K562 (cell line): ENCODE data around the gene SCFD2. TPM values are rescaled to one million over a fixed set of nuclear protein-coding genes. Genes with fewer than 3 reads are reported as not detected.

Experiments used
- ATF1 ChIP-seq, 2 experiments: fragments of 450-650 bp in 1 of 2; IDR thresholded peaks; 2 replicates each; pipeline ENCODE4 v1.6.1; 2016; ENCODE audit warnings: missing compliant biosample characterization in 1 of 2, missing genetic modification characterization in 1 of 2
- ERF ChIP-seq: fragments of 450-650 bp; formaldehyde crosslinking; IDR thresholded peaks from 2 replicates; pipeline ENCODE4 v1.4.0; 2020; ENCODE audit warnings: mild to moderate bottlenecking, mixed read lengths
- LARP7 ChIP-seq: fragments of 450-650 bp; IDR thresholded peaks from 2 replicates; pipeline ENCODE4 v1.6.1; 2016
- LEF1 ChIP-seq: fragments of 450-650 bp; IDR thresholded peaks from 2 replicates; pipeline ENCODE4 v1.6.1; 2016; ENCODE audit warnings: mild to moderate bottlenecking
- NR2F6 ChIP-seq: fragments of 450-650 bp; formaldehyde crosslinking; IDR thresholded peaks from 2 replicates; pipeline ENCODE4 v1.4.0; 2020; ENCODE audit warnings: mild to moderate bottlenecking
- THRB ChIP-seq: fragments of 450-650 bp; formaldehyde crosslinking; conservative IDR thresholded peaks from 2 replicates; pipeline ENCODE4 v1.4.0; 2022; ENCODE audit warnings: mild to moderate bottlenecking, missing genetic modification characterization
- U2AF1 ChIP-seq: fragments of 200-400 bp; formaldehyde crosslinking; optimal IDR thresholded peaks from 2 replicates; pipeline ENCODE3; 2017; ENCODE audit warnings: mild to moderate bottlenecking, low read depth, low read length, moderate library complexity
- YY1 ChIP-seq, 3 experiments: IDR thresholded peaks; 2 replicates each; pipeline ENCODE4 v1.6.1; 2011; ENCODE audit warnings: low read length in 2 of 3, mild to moderate bottlenecking in 2 of 3, moderate library complexity in 2 of 3, borderline replicate concordance in 1 of 3, control low read depth in 1 of 3, low read depth in 1 of 3; ENCODE audit not compliant: insufficient read depth in 3 of 3, insufficient replicate concordance in 2 of 3, control insufficient read depth in 1 of 3, insufficient read length in 1 of 3; ENCODE audit errors: extremely low read depth in 1 of 3
- polyA plus RNA-seq, 8 experiments: library from polyadenylated mRNA; depleted of rRNA in 4 of 8; stranded (reverse) in 5 of 8; unstranded in 3 of 8; fragments of >200 nt; fragmentation: Nextera tagmentation in 2 of 8; fragmentation: Illumina TruSeq in 1 of 8; extraction: Ambion mirVana in 2 of 8; extraction: Trizol in 1 of 8; gene quantifications; 2 replicates each; pipeline versions ENCODE4 v1.2.1 to v1.2.3, GENCODE V29; 2011 to 2014; ENCODE audit warnings: inconsistent platforms in 1 of 8, missing spikeins in 1 of 8
- total RNA-seq, 7 experiments: library from RNA; depleted of rRNA in 6 of 7; stranded (reverse); fragments of >200 nt in 6 of 7; fragmentation: Illumina TruSeq in 2 of 7; extraction: Trizol in 2 of 7; gene quantifications; 2 replicates each; pipeline versions ENCODE4 v1.2.1 to v1.2.3, GENCODE V29; 2011 to 2021; ENCODE audit warnings: low replicate concordance in 1 of 7
- TF ChIP-seq, protein P1 (sequence below): sonication (generic); formaldehyde crosslinking; IDR thresholded peaks from 2 replicates; pipeline ENCODE4 v1.8.1; 2023; ENCODE audit warnings: mild to moderate bottlenecking, missing genetic modification reagents

The SCFD2 gene
- total and polyA plus RNA-seq, 9 of the 15 experiments (the other 6 are each of a cell fraction or from before 2014, with no cell fraction given): 5.7 to 30.3 (median 22.8) TPM

GRCh38 chr4:52952540-52952939, 413.3 kb downstream of the SCFD2 start (continued):
- TF ChIP-seq YY1 (IDR thresholded peaks at IDR 0.05; ENCODE audit: borderline replicate concordance in 1 of 3, control insufficient read depth in 1 of 3, extremely low read depth in 1 of 3, insufficient read depth in 3 of 3, insufficient read length in 1 of 3, insufficient replicate concordance in 2 of 3, low read depth in 1 of 3, low read length in 2 of 3) (no peak), THRB (CRISPR knock-in tag) (no peak), LARP7 (no peak), U2AF1 (no peak), LEF1 (no peak), ERF (CRISPR knock-in tag) (no peak), NR2F6 (CRISPR knock-in tag) (no peak), ATF1 (CRISPR knock-in tag; IDR thresholded peaks at IDR 0.05) (no peak), ATF1 (tag; IDR thresholded peaks at IDR 0.05) (no peak)
- TF ChIP-seq, protein P1, sequence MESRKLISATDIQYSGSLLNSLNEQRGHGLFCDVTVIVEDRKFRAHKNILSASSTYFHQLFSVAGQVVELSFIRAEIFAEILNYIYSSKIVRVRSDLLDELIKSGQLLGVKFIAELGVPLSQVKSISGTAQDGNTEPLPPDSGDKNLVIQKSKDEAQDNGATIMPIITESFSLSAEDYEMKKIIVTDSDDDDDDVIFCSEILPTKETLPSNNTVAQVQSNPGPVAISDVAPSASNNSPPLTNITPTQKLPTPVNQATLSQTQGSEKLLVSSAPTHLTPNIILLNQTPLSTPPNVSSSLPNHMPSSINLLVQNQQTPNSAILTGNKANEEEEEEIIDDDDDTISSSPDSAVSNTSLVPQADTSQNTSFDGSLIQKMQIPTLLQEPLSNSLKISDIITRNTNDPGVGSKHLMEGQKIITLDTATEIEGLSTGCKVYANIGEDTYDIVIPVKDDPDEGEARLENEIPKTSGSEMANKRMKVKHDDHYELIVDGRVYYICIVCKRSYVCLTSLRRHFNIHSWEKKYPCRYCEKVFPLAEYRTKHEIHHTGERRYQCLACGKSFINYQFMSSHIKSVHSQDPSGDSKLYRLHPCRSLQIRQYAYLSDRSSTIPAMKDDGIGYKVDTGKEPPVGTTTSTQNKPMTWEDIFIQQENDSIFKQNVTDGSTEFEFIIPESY (CRISPR knock-in tag): no peak
